GM21528 (cell line): ENCODE measurements around the gene DNM3.

ENCODE experiments used
- ATAC-seq: cut with Tn5 transposase; IDR thresholded peaks from one replicate; pipeline ENCODE4 v1.9.1; 2021; ENCODE audit warnings: mild to moderate bottlenecking, moderate library complexity; ENCODE audit not compliant: unreplicated experiment, low FRiP score

DNM3 gene

DNA sequence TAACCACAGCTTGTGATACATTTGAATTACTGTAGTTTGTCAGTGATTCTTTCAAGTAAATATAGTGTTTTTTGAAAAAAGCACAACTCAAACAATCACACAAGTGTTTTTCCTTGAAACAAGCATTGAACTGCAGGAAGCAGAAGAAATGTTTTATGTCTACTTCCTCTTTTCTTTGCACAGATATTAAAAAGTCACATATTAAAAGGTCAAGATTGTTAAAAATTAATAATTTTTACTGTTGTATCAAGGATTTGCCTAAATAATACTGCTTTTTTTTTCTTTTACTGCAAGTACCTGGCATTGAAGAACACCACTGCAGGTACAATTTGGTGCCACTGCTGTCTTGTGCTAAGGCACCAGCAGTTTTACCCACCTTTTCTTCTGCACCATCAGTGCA lies 365.0 kb downstream of the DNM3 start:
- ATAC-seq = no peak

DNA sequence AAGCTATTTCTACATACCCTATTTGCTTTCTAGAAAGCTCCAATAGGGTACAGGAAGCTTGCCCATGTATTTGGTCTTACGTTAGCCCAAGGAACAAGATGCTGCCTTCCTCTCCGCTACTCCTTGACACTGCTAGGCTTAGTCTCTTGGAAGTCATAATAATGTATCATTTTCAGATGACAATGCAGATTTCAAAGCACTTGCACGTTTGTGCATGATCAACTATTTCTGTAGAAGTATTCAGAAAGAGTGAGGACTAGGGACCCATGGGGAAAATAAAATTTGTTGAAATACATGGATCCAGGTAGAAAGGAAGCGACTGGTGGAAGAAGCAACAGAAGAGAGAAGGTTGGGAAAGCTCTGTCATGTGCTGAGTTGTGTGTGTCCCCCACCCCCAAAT lies 367.3 kb downstream of the DNM3 start:
- ATAC-seq = no peak

DNA sequence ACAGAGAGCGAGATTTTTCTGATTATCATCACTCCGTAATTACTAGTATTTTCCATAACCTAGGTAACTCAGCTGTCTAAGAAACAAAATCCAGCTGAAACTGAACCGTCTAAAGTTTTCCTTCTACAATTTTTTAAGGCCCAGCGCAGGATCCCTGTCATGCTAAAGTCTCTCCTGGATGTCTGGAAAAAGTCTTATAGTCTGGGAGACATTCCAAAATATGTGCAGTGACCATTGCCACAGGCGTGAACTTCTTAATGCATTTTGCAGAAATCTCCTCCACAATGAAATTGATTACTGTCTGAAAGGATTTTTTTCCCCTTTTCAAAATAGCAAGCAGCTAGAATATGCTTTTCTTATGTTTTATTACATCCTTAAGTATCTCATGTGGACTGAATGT lies 369.9 kb downstream of the DNM3 start:
- ATAC-seq = no peak

DNA sequence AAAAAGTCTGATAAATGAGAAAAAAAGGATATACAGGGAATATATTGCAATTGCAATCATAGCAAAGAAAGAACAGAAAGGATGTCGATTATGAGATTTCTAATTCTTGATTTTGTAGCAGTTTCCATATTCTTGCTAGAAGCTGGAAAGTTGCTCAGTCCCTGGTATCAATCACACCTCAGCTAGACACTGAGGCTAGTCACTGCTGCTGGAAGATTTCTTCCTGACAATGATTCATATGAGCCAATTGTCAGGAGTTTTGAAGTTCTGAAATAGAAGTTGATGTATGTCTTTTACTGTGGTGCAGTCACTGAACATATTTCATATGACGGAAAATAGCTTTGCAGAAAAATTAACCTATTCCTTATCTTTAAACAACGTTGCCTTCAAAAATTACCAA lies 370.8 kb downstream of the DNM3 start:
- ATAC-seq = no peak

DNA sequence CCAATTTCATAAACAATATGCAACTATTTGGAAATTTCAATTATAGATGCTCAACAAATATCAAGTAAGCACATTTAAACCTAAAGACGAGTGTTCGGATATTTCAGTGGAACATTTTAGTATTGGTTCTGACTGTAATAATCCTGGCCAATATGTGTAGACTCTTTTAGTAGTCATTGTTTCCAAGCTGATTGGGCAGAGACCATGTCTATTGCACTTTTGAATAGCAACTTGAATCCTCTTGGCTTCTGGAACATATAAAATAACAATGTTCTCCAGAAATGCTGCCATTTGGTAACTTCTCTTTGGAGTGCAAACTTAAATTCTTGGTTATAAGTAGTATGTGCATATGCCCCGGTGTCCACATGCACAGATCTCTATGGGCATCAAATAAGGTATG lies 373.7 kb downstream of the DNM3 start:
- ATAC-seq = no peak

DNA sequence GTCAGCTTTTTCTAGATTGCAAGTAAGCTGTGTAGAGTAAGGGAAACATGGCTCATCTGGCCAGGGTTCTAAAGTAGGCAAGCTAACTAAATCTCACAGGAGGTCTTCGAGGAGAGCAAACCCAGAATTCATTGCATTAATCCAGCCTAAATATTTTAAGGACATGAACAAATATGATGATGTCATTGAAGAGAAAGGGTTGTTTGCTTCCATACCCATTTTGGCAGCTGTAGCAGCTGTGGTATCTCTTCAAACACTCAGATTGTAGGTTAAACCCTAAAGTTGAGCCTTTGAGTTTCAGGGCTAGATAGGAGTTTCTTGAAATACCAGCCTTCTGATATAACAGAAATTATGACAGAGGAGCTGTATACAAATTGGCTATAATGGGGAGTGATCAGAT lies 378.7 kb downstream of the DNM3 start:
- no peak for ATAC-seq

DNA sequence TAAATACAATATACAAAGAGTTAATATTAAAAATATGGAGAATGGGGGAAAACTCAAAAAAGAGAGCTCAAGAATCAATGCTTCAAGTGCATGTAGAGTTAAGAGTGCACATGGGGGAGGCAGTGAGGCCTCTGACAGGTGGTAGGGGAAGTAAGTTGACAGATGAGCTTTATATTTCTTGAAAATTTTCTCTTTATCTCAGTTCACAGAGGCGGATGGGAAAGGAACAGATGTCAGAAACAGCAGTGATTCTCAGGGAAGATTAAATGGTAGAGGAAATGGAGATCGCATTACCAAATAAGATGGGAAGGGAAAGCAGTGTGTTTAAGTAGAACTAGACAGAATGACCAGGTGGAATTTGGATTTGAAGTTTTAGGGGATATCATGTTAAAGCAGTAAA lies 379.1 kb downstream of the DNM3 start:
- ATAC-seq = no peak

DNA sequence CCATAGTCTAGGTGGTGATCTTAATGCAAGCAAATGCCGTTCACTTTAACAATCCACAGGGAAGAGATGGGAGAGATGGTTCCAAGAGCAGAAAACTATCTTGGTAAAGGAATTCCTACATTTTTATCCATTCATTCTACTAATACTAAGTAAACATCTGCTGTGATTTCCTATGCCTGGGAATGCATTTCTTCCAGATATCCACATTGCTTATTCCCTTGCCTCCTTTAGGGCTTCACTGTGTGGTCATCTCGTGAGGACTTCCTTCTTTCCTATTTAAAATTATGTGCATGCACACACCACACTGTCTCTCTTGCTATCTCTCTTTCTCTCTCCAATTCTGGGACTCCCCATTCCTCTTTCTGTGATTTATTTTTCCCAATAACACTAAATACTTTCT lies 380.1 kb downstream of the DNM3 start:
- ATAC-seq = no peak

DNA sequence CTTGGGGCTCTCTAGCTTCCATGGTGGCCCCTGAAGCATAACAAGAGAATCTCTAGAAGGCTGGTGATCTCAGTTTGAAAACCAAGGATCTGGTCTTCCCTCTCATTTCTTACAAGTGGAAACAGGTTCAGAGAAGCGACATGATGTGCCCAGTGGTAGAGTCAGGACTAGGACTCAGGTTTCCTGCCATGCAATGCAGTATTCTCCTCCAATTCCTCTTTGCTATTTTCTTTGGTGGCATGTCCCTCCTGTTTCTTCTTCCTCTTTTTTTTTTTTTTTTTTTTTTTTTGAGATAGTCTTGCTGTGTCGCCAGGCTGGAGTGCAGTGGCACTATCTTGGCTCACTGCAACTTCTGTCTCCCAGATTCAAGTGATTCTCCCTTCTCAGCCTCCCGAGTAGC lies 383.6 kb downstream of the DNM3 start:
- no peak for ATAC-seq

DNA sequence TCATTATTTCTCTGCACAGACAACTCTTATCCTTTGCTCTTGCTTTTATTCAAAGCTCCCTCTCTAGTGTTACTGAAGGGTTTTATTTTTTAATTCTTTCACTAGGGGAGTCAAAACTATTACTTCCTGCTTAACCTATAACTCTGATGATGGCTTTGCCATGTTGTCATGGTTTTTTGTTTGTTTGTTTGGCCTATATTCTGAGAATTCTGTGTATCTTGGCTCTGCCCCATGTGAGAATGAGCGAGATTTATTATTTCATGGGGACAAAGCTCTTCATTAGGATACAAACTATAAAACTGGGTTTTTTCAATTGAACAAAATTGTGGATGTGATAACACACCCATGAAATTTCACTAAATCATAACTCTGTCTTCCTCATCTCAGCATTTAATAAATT lies 388.6 kb downstream of the DNM3 start:
- no peak for ATAC-seq

DNA sequence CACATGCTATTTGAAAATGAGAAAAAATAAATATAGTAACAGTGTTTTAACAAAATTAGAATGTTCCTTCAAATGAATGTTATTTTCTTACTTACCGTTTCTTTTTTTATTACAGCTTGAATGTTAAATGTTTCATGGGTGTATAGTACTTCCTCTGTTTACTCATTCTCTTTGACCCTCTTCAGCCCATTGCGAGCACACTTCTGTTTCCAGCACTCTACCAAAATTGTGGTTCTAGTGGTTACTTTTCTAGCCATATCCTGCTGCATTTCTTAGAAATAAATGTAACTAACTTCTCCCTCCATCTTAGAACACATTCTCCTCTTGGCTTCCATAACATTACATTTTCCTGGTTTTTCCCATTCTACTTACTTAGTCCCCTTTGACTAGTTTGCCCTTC lies 389.2 kb downstream of the DNM3 start:
- no peak for ATAC-seq

DNA sequence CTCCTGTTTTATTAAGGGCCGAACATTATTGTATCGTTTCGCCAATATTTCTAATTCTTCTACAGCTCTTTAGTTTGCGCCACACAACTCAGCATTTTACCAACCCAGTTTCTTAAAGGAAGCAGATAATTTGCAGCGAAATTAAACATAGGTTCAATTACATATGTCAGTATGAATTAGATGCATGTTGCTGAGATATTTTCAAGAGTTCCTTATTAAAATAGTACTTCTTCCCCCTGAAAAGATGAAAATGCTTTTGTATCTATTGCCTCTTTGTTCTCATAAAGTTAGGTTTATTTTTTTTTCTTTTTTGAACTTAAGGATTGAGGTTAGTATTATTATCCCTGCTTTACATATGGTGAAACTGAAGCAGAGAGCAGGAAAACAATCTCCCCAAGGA lies 395.7 kb downstream of the DNM3 start:
- ATAC-seq = no peak

DNA sequence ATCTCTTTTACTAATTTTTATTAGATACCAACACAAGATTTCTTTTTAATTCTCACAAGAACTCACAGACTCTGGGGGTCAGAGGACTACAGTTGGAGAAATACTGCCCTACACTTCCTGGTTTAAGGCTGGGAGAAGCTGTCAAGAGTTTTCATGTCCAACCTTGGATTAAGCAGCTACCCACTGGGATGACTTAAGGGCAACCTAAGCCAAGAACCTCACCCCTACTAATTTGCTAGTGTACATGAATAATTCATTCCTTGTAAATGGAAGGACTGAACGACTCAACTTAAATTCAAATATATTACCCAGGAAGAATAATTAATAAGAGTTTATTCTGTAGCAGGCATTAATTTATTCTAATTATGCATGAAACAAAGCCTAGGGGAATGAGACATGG lies 396.9 kb downstream of the DNM3 start:
- no peak for ATAC-seq

DNA sequence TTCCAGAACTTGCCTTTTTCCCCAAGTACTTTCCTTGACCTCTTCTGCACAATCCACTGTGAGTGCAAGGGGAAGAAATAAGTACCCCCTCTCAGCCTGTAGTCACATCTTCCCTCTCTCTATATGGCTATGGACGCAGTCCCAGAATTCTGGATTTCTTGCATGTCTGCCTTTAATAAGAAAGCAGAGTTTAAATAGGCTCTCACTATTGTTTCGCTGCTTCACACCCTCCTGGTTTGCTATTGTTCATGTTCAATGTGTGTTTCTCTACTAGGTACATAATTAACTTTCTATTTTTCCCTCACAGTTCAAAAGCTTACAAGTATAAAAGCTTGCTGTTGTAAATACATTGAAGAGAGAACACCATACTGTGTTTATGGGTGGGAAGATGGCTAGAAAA lies 397.7 kb downstream of the DNM3 start:
- ATAC-seq = no peak

DNA sequence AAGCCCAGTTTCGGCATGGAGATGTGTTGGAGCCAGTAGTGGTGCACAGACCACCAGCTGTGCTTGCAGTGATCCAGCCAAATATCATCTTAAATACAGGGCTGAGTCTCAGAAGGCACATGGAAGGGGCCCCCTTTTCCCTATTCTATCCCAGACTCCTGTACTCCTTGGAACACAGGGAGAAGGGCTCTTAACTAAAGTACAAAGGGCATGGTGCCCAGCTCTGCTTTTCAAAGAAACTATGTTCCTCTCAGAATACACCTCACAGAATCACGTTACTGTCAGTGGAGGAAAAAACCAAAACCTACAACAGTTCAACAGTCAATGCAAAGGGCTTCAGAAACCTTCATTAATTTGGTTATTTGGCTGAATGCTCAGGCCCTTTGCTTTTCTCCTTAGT lies 398.6 kb downstream of the DNM3 start:
- ATAC-seq = no peak

DNA sequence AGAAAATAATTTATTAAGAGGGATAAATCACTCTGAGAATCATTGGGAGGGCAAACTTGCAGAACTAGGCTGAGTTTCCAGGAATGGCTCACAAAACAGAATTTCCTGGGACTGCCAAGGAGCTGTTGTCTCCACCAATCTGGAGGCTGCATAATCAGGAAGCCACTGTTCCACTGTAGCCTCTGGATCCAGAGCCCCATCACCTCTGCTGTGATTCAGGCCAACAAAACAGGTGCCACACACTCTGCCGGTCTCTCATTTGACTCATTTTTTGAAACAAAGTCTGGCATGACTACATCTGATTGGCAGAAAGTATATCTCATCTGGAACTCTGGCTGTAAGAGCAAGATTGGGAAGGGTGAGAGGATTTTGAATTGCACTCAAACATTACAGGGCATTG lies 400.2 kb downstream of the DNM3 start:
- no peak for ATAC-seq

DNA sequence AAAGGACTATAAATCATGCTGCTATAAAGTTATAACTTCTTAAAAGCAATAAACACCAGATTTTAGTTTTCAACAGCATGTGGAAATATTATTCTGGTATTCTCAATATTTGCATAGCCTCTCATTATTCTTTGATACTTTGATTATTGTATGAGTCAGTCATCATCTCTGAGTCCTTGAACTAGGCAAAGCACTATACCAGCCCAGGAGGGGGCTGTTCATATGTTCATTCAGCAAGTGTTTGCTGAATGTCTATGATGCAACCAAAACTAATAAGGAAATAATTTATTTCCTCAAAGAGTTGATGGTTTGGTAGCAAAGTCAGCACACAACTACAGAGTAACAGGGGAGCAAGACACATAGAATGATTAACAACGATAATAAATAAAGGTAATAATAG lies 403.6 kb downstream of the DNM3 start:
- ATAC-seq = no peak

DNA sequence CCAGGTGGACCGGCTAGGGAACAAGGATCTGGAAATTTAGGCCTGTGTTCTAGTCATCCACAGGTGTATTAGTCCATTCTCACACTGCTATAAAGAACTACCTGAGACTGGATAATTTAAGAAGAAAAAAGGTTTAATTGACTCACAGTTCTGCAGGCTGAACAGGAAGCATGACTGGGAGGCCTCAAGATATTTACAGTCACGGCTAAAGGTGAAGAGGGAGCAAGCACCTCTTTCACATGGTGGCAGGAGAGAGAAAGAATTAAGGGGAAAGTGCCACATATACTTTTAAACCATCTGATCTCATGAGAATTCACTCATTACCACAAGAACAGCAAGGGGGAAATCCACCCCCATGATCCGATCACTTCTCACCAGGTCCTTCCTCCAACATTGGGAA lies 404.5 kb downstream of the DNM3 start:
- no peak for ATAC-seq

DNA sequence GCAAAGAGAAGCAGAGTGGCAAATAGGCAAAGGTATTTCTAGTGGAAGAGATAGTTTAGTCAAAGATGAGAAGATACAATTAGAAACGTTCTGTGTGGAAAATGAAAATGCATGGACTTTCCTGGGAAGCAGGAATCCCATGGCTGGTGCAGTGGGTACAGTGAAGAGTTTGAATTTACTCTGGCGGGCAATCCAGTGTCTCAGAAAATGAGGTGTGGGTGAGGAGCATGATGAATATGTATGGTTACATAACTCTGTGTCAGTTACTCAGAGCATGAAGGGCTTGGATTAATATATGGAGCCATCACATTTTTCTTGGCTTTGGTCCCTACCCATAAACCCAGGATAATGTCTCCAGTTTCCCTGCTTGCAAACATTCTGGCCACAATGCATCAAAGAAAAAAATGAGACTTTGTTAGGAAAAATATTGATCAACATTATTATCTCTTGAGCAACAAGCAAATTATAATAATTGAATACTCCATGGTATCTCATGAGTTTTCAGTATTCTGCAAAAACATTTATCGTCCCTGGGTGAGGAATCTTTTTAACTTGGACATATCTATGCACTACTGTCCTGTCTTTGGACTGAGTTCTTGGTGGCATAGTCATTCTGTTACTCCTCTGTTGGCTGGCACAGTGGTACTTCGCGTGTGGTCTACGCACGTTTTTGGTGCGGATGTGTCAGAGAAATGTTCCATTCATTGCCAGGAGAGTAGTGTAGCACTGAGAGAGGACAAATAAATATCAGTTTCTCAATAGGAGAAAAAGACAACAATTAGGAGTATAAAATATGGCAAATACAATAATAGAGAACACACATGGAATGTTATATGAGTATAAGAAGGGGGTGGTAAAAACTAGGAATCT lies 405.5 kb downstream of the DNM3 start:
- ATAC-seq = no peak

DNA sequence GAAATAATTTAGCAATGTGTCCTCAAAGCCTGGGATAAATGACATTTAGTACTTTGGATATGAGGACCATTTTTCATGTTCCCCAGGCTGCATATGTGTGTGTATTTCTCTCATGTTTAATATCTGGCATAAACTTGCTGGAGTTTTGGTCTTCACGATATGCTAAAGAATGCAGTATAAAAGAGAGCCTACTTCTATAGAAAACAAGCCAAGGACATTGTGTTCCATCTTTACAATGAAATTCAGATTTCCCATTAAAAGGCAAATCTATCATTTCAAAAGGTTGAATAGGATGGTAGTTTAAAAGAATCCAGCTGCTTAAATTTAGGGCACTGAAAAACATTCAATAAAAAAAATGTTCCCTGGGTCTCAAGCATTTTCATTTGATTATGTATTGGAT lies 410.2 kb downstream of the DNM3 start:
- ATAC-seq = no peak

DNA sequence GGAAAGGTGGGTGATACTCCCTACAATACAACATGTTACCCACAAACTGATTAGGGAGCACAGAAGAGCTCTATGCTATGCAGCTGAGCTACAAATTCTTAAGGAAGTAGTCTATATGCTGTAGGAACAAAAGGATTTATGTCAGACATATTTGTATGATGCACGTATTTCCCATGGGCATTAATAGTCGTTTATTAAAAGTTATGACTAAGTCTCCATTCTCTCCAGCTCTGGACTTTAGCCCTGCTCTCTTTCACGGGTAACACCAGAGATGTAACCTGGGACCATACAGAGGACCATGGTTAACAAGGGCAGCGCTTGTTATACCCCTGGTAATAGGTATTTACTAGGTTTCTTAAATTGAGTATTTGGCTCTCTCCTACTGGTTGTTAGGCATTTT lies 411.0 kb downstream of the DNM3 start:
- ATAC-seq = no peak

DNA sequence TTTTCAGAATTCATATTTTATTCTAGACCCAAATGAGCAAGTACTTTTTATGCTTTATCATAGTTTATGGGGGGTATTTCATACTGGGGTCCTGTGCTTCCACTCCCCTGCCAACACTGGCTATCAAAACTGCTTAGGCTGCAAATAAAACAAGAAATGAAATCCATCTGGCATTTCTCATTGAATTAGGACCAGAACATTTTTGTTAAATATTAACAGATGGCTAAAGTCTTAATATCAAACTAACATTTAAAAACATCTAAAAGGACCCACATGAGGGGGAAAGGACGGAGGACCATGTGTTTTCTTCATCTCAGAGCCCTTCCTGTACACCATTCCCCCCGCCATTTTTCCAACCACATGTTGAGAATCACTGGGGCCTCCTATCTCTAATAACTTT lies 411.7 kb downstream of the DNM3 start:
- ATAC-seq = no peak
